LNCAP (cell line): ENCODE results near the gene TNFRSF25.

ENCODE experiments used
- CTCF ChIP-seq: fragments of 450-650 bp; IDR thresholded peaks from 2 replicates; pipeline ENCODE4 v1.5.1; 2017; ENCODE audit warnings: mild to moderate bottlenecking

TNFRSF25 gene

GRCh38 chr1:6412896-6413295 lies 53.1 kb downstream of the TNFRSF25 start:
- no peak for TF ChIP-seq CTCF
